HS-27A (cell line): Measurements from ENCODE around the gene BDH1.
"Not testable (repeated sequence)": the region's sequence is repeated elsewhere in the genome, so short reads cannot be mapped to it uniquely, and the experiment has no call there.

Experiments used
- DNase-seq: peaks from one replicate; pipeline ENCODE4 v3.0.0-alpha.2; 2012; ENCODE audit warnings: low read depth, missing footprints

Gene BDH1

GRCh38 chr3:197485143-197485542 is 70.6 kb downstream of the BDH1 start:
- no peak for DNase-seq

- DNase-seq = no peak
These were observed 71.4 kb downstream of the BDH1 start for GRCh38 chr3:197484204-197484901.

GRCh38 chr3:197482001-197482400 is 73.8 kb downstream of the BDH1 start:
- DNase-seq = no peak

- DNase-seq = no peak
These were observed 75.4 kb downstream of the BDH1 start for GRCh38 chr3:197480320-197480719.

GRCh38 chr3:197478746-197479668 is 76.8 kb downstream of the BDH1 start:
- DNase-seq = no peak

- DNase-seq = not testable (repeated sequence)
These were observed 78.0 kb downstream of the BDH1 start for GRCh38 chr3:197477816-197478215.

- no peak for DNase-seq
These were observed 79.7 kb downstream of the BDH1 start for GRCh38 chr3:197475997-197476525.

GRCh38 chr3:197475514-197475913 is 80.3 kb downstream of the BDH1 start:
- DNase-seq = no peak

GRCh38 chr3:197472151-197472550 is 83.6 kb downstream of the BDH1 start:
- DNase-seq = no peak

- DNase-seq = no peak
These were observed 84.4 kb downstream of the BDH1 start for GRCh38 chr3:197471221-197472010.

- DNase-seq = no peak
These were observed 86.8 kb downstream of the BDH1 start for GRCh38 chr3:197468866-197469382.

GRCh38 chr3:197468167-197468566 is 87.6 kb downstream of the BDH1 start:
- DNase-seq = no peak

GRCh38 chr3:197466586-197467399 is 89.0 kb downstream of the BDH1 start:
- DNase-seq = no peak

- no peak for DNase-seq
These were observed 89.7 kb downstream of the BDH1 start for GRCh38 chr3:197465996-197466549.

GRCh38 chr3:197465197-197465995 is 90.4 kb downstream of the BDH1 start:
- no peak for DNase-seq

- DNase-seq = no peak
These were observed 91.0 kb downstream of the BDH1 start for GRCh38 chr3:197464794-197465193.

GRCh38 chr3:197463279-197463678 is 92.5 kb downstream of the BDH1 start:
- no peak for DNase-seq

- DNase-seq = no peak
These were observed 93.0 kb downstream of the BDH1 start for GRCh38 chr3:197462808-197463207.

GRCh38 chr3:197460639-197461038 is 95.1 kb downstream of the BDH1 start:
- DNase-seq = no peak

GRCh38 chr3:197460002-197460401 is 95.8 kb downstream of the BDH1 start:
- DNase-seq = no peak
